Spleen (tissue), 7 donors: ENCODE measurements around the gene ITPK1.

Experiments used
- POLR2A ChIP-seq, 3 donors: fragments of 450-650 bp; IDR thresholded peaks; one replicate each; pipeline ENCODE4 v1.5.1; 2017; ENCODE audit warnings: antibody characterized with exemption in 3 of 3, mild to moderate bottlenecking in 1 of 3
- POLR2AphosphoS5 ChIP-seq, 3 donors: sonication (generic); formaldehyde crosslinking; IDR thresholded peaks; one replicate each; pipeline ENCODE4 v1.5.1; 2017; ENCODE audit warnings: antibody characterized with exemption in 3 of 3
- TF ChIP-seq, protein P1 (sequence below), 11 experiments: fragments of 200-600 bp in 7 of 11; fragments of 450-650 bp in 4 of 11; sonication (generic) in 4 of 11; IDR thresholded peaks in 8 of 11; conservative IDR thresholded peaks in 3 of 11; 1 replicate in 7 of 11; 2 replicates in 4 of 11; pipeline versions ENCODE4 v1.4.0 to v1.8.0; 2016 to 2021; ENCODE audit warnings: antibody characterized with exemption in 11 of 11, inconsistent platforms in 4 of 11, mild to moderate bottlenecking in 1 of 11
- donor health status: DM: no; HTN: no; CAD: no; lungs with moderate emphysema.
- donor health status: DM: no; HTN: no; CAD: no.
- donor health status: DM: no; HTN: no; CAD: no.

DNA sequence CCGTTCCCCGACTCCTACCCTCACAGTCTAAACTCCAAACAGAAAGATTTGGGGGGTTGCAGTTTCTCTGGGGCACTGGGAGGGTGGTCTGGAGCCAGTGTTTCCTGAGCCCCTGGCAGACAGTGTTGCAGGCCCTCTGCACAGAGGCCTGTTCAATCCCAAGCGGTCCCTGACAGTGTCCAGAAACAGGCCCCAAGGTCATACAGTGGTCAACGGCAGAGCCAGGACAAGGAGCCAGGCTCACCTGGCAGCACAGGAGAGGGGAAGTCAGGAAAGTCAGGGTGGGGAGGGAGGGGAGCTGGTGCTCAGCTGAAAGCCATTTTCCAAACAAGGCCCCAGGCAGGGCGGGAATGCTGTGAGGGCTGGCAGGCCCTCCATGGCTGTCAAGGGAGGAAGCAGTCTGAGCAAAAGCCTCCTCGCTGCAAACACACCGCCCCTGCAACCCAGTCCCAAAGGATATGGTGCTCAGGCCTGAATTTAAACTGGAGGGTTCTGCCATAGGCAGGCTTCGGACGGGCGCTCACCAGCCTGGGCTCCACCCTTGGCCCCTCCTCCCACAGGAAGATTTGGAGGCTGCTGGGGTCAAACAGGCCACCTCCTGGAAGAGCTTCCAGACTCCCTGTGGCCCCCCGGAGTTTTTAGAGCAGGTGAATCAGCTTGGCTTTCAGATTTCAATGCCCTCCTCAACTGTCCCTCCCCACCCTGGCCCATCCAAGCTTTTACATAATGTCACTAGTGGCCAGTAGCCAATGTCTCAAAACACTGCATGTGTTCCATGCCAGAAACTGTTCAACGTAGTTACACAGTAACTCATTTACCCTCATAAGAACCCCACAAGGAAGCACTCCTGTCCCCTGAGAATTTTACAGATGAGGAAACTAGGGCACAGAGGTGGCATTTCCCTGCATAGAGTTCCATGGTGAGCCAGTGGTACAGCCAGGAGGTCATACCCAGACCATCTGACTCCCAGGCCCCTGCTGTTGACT, 151.3 kb downstream of the ITPK1 start:
- TF ChIP-seq POLR2A (IDR thresholded peaks at IDR 0.05) (no peak), POLR2AphosphoS5 (IDR thresholded peaks at IDR 0.05) (no peak)
- TF ChIP-seq, protein P1, sequence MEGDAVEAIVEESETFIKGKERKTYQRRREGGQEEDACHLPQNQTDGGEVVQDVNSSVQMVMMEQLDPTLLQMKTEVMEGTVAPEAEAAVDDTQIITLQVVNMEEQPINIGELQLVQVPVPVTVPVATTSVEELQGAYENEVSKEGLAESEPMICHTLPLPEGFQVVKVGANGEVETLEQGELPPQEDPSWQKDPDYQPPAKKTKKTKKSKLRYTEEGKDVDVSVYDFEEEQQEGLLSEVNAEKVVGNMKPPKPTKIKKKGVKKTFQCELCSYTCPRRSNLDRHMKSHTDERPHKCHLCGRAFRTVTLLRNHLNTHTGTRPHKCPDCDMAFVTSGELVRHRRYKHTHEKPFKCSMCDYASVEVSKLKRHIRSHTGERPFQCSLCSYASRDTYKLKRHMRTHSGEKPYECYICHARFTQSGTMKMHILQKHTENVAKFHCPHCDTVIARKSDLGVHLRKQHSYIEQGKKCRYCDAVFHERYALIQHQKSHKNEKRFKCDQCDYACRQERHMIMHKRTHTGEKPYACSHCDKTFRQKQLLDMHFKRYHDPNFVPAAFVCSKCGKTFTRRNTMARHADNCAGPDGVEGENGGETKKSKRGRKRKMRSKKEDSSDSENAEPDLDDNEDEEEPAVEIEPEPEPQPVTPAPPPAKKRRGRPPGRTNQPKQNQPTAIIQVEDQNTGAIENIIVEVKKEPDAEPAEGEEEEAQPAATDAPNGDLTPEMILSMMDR (IDR thresholded peaks at IDR 0.05 in 8 of 11, conservative IDR thresholded peaks at IDR 0.05 in 3 of 11): no peak
